HG03135 (cell line): ENCODE data around the gene TBC1D3.
"Not testable (repeated sequence)": the region's sequence is repeated elsewhere in the genome, so short reads cannot be mapped to it uniquely, and the experiment has no call there.

ENCODE experiments used
- ATAC-seq: cut with Tn5 transposase; IDR thresholded peaks from one replicate; pipeline ENCODE4 v1.9.1; 2021; ENCODE audit warnings: mild to moderate bottlenecking, moderate library complexity; ENCODE audit not compliant: unreplicated experiment

TBC1D3 gene

GRCh38 chr17:38192455-38192854 lies at the start of gene TBC1D3:
TSS of gene TBC1D3 (minus strand) at chr17:38192555. CDS start at chr17:38191029, 1,526 bp downstream.
- not testable (repeated sequence) for ATAC-seq

GRCh38 chr17:38232790-38233189 lies 40.4 kb upstream of the TBC1D3 start:
- ATAC-seq: not testable (repeated sequence)

GRCh38 chr17:38225844-38226495 lies 33.6 kb upstream of the TBC1D3 start:
- not testable (repeated sequence) for ATAC-seq

GRCh38 chr17:38220867-38221266 lies 28.5 kb upstream of the TBC1D3 start:
- ATAC-seq: not testable (repeated sequence)

GRCh38 chr17:38200271-38200670 lies 7.9 kb upstream of the TBC1D3 start:
- not testable (repeated sequence) for ATAC-seq

- ATAC-seq: not testable (repeated sequence)
Observed at GRCh38 chr17:38134860-38135259, 57.5 kb downstream of the TBC1D3 start.
